HG03457 (cell line): ENCODE data around the gene ESR2.
"Not testable (repeated sequence)": the region's sequence is repeated elsewhere in the genome, so short reads cannot be mapped to it uniquely, and the experiment has no call there.

Experiments used
- ATAC-seq: cut with Tn5 transposase; IDR thresholded peaks from one replicate; pipeline ENCODE4 v1.9.1; 2021; ENCODE audit warnings: moderate number of reproducible peaks; ENCODE audit not compliant: unreplicated experiment

Gene ESR2

DNA sequence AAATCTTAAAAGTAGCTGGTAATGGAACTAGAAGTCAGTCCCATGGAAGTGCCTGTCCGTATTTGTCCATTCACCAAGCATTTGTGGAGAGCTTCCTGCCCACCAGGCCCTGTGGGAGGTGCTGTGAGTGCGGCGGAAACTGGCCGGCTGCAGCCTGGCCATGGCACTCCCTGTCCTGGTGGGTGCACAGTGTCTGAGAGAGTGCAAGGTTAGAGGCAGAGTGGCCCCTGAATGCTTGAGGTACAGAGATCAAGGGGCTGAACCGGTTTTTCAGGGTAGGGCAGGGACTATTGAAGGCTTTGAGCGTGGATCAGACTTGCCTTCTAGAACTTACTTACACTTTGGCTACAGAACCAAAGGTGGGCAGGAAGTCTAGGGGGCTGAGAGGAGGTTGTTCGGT is 92.9 kb downstream of the ESR2 start:
- no peak for ATAC-seq

DNA sequence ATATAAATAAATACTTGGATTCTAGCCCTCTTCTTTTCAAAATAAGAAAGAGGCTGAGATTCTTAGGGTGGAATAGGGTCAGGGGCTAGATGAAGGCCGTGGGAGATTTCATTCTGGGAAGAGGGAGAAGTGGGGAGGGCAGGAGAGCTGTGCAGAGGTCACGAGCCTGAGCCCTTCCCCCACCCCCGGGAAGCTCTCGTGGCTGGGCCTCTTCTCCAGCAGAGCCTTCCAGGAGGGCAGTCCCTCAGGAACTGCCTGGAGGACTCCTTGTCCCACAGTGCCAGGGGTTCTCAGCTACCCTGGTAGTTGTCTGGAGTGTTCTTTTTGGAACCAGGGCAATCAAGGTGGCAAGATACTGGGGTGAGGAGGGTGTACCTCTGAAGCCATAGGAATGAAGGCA is 94.0 kb downstream of the ESR2 start:
- no peak for ATAC-seq

DNA sequence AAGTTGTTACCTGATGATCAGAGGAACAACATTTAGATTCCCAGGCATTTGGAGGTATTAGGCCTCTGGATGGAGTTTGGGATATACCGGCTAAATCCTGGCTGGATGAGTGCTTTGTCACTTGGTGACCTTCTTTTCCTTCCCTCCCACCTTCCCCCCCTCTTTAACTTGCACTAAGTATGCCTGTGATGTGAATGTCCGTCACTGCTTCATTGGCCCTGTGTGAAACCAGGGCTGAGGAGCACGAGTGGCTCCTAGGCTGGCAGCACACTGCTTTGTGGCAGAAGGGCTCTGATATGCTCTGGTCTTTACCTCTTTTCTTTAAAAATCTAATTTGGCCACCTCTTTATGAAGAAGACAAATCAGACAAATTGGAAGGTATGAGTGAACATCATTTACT is 95.7 kb downstream of the ESR2 start:
- ATAC-seq = no peak

DNA sequence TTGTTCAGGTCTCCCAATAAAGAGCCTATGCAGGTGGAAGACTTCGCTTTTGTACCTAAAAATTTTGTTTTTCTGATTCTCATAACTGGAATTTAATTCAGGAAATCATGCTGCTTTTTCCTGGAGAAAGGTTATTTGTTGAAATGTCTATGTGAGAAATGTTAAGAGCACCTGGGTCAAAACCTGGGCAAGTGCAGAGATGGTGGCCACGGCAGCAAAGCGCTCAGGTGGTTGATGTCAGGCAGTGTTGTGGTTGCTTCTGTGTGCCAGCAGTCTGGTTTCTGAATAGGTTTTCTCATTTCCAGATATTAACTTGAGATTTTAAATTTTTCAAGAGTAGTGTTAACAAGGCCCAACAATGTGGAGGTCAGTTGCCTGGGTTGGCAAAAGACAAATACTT is 96.2 kb downstream of the ESR2 start:
- no peak for ATAC-seq

DNA sequence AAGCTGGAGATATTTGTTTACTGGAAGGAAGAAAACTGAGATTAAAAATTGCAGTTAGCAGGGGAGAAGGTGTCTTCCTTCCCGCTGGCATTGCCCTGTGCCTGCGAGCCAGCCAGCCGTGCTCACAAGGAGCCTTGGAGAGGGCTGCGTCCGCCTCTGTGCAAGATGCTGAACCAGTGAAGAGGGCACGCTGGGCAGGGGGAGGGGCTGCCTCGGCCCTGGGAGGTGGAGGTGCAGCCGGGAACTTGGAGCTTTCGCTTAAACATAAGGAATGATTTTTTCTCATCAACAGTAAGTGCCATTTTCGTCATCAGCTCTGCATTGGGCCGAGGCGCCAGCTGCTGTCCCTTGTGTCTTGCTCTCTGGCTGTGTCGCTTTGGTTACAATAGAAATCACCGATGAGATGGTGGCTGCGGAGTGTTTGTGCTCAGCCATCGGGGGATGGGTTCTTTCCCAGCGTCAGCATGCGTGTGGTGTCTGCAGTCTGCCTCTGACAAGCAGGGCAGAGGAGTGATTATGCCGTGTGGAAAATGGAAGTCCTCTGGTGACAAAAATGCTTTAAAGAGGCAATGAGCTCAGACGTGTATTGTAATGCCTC is 97.3 kb downstream of the ESR2 start:
- ATAC-seq = peak; percentile 49

DNA sequence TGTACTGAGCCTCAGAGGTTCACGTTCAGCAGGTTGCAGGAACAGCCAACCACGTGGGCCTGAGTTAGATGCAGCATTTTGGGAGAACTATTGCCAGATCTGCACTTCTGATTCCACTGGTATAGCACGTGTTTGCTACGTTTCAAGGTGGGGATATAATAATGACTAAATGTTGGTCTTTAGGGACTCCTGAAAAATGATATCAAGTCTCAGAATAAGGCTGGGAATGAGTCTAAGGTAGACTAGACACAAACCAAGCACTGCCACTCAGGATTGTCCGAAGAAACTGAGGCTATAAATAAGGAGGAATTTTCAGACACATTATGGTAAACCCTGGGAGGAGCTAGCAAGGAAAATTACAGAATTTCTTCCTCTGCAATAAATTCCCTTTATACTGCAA is 98.1 kb downstream of the ESR2 start:
- no peak for ATAC-seq

DNA sequence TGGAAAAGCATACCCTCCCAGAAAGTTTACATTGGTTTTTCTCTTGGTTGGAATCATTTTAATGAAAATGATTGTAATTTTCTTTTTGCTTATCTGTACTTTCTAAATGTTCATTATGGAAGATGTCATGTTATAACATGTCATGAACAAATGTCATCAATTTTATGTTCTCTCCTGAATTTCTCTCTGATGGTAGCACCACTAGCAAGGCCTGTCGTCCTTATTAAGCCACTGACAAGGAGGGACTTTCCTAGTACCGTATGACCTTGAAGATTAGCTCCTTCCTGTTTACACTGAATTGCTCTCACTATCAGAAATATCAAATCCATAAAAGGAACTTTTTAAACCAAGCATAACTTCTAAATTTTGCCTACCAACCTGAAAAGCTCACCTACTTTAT is 99.0 kb downstream of the ESR2 start:
- ATAC-seq = peak; percentile 48

DNA sequence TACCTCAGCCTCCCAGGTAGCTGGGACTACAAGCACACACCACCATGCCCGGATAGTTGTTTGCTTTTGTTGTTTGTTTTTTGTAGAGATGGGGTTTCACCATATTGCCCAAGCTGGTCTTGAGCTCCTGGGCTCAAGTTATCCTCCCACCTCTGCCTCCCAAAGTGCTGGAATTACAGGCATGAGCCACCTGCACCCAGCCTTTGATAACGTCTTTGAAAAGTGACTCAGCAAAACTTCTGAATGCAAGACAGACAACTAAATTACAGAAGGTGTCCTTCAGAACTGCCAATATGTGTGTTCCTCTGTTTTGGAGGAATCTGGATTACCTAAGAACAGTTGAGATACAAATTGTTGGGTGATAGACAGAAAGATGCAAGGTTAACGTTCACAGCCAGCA is 99.8 kb downstream of the ESR2 start:
- ATAC-seq = no peak

DNA sequence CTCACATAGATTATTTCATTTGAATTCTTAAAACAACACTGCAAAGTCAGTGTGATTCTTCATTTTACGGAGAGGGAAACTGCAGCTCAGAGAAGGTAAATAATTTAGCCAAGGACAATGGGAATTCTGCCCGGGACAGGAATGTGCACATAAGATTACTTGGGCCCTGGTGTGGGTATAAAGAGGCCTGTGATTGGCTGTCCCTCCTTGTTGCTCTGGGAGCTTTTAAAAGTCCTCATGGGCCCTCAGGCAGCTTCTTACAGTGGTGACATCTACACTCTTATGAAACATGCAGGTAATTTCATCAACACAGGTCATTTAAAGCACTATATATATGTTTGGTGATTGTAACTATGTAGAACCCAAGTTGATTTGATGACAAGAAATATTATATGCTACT is 100.3 kb downstream of the ESR2 start:
- ATAC-seq = no peak

DNA sequence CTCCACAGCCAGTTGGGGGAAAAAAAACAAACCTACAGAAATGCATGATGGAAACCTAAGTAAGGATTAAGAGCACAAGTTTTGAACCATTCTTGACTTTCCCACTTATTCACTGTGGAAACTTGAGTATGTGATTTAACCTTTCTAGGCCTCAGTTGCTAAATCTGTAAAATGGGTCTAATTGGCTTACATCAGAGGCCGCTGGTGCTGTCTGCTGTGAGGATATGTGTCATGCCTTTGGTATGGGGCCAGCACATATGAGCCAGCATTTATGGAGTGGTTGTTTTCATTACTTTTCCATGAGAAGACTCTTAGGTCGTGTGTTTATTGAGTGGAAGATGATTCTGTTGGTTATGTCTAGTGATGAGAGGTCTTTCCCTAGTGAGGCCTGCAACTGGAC is 102.4 kb downstream of the ESR2 start:
- no peak for ATAC-seq

DNA sequence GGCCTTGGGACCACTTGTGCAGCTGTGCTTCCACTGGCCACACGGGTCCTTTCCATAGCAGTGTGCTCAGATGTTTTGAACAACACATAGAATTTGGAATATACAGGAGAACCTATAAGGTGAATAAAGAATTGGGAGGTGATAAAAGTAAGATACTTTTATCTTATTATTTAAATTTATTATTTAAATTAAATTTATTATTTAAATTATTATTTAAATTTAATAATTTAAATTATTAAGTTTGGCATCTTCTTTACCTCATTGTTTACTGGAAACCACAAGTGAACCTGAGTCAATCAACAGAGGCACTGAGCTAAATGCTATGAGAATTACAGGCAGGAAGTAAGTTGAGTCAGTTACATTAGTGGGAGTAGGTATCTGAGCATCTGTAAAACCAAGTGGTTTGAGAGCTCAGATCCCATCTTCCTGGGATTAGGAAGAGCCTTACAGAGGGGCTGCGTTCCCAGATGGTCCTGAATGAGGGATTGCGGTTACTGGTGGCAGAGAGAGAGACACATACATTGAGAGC is 103.1 kb downstream of the ESR2 start:
- no peak for ATAC-seq

DNA sequence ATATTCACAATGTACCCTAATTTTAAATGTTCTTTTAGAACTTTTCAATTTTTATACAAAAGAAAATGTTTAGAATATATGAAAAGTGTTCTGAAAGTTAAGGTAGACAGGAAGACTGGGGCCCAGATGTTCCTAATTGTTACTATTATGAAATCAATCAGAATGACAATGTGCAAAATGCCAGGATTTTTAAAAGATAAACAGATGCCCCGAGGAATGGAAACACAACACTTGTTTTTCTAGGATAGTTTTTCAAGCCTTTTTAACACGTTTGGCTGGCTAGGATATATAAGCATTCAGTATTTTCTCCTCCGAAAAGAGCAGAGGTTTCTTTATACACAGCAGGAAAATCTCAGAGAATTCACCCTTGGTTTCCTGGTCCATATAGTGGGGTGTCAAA is 106.8 kb downstream of the ESR2 start:
- ATAC-seq = no peak

DNA sequence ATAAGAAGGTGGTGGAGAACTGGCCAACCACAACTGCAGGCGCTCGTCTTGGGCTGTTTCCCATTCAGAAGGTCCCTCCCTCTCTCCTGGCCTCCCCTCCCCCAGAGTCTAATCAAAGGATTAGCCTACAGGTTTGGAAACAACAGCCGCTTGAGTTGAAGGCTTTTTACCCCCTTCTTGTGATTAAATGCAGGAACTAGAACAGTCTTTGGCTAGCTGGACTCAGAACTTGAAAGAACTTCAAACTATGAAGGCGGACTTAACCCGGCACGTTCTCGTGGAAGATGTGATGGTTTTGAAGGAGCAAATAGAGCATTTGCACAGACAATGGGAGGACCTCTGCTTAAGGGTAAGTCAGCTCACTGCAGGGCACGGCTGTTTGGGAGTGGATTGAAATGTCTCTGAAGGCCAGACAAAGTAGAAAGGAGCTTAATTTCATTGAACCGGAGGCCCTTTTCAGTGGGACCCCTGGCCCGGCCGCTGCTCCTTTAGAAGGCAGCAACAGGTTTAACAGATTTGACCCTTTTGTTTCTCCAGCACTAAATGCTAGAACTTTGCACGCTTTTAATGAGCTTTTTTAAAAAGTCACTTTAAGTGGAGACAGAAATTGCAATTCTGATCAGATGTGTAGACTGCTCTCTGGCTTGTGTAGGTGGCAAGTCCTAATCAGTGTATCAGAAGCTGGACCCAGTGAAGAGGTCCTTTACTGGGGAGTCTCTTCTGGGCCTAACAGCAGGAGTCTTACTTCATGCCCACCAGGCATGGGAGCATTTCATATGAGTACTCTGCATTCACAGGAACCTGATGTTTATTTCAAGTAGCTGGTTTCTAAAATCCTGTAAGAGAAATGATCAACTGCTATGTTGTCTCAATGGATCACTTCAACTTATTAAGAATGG is 107.7 kb downstream of the ESR2 start:
- no peak for ATAC-seq

DNA sequence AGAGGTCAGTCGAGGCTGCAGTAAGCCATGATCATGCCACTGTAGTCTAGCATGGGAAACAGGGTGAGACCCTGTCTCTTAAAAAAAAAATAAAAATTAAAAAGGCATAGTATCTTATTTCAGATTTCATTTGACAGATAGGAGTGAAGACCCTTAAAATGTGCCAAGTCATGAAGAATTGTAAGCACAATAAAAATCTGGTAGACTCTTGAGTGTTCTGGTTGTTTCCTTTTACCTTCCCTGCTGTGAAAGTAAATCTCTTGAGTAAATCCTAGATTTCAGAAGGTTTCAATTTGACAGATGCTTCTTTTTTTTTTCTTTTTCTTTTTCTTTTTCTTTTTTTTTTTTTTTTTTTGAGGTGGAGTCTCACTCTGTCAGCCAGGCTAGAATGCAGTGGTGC is 109.0 kb downstream of the ESR2 start:
- no peak for ATAC-seq

DNA sequence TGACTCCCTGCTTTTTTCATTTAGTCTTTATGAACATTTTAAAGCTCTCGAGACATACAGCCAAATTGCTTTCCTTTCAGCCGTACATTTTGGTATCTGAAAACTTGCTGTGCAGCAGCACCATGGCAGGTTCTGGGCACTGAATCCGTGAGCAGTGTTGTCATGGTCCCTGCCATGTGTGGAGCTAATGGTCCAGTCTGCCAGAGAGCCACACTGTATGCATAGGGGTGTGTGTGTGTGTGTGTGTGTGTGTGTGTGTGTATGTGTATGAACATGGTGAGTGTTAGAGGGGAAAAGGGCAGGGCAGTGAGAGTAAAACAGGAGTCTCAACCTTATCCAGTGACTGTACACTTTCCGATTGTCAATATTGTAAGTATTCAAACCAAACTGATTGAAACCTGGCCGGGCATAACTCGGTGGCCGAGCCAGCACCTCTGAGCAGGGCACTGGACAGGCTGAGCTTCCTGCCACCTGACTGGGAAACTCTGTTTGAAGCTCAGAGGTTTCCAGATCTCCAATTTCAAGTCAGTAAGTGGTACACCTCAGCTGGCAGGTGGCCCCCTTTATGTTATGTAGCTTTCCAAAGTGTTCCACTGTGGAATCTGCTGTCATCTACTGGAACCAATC is 110.0 kb downstream of the ESR2 start:
- no peak for ATAC-seq

DNA sequence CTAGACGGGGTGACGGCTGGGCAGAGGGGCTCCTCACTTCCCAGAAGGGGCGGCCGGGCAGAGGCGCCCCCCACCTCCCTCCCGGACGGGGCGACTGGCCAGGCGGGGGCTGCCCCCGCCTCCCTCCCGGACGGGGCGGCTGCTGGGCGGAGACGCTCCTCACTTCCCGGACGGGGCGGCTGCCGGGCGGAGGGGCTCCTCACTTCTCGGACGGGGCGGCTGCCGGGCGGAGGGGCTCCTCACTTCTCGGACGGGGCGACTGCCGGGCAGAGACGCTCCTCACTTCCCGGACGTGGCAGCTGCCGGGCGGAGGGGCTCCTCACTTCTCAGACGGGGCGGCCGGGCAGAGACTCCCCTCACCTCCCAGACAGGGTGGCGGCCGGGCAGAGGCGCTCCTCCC is 111.3 kb downstream of the ESR2 start:
- not testable (repeated sequence) for ATAC-seq

DNA sequence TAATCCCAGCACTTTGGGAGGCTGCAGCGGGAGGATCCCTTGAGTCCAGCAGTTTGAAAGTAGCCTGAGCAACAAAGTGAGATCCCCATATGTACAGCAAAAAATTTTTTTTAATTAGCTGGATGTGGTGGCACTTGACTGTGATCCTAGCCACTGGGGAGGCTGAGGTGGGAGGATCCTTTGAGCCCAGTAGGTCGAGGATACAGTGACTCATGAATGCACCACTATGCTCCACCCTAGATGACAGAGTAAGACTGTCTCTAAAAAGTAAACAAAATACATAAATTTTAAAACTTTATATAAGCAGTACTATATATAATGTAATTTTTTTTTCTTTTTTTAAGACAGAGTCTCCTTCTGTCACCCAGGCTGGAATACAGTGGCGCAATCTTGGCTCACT is 115.4 kb downstream of the ESR2 start:
- no peak for ATAC-seq

DNA sequence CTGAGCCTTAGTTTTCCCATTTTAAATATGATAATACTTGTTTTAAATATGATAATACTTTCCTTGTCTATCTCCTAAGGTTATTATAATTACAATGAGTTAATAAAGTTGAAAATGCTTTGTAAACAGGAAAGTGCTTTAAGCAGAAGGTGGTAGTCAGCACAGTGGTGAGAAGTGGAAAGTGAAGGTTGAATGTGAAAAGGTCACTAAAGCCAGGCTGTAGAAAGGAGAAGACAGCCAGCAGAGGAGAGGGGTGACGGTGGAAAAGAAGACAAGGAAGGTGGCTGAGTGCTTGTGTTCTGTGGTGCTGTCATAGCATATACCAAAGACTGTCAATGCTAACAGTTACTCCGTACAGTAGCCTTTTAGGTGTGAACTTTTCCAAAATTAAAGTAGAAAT is 117.8 kb downstream of the ESR2 start:
- no peak for ATAC-seq

DNA sequence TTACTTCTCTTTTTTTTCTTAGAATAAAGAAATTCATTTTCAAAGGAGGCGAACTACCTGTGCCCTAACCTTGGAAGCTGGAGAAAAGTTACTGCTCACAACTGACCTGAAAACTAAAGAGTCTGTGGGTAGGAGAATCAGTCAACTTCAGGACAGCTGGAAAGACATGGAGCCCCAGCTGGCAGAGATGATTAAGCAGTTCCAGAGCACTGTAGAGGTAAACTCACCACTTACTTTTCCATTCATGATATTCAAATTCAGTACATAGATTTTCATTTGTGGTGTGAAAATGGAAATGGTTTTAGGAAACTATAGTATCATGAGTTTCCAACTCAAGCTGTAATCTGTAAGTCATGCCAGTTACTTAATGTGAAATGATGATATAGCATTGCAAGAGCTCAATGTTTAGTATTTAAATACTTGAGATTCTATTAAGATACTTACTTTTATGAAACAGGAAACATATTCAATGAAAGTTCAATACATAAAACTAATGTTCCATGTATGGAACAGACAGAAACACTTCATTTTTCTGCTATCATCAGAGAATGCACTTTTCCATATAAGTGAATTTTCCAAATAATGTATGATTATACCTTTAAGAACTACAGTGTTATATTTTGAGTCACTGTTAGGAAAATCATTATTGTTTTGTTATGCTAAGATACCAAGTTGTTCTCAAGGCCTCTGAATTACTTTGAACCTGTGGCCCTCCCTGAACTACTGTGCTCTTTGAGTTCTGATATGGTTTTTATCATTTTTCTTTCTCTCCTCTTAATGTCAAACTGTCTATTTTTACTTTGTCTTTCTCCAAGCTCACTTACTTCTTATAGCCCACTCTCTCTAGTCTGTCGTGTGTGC is 119.0 kb downstream of the ESR2 start:
- no peak for ATAC-seq

DNA sequence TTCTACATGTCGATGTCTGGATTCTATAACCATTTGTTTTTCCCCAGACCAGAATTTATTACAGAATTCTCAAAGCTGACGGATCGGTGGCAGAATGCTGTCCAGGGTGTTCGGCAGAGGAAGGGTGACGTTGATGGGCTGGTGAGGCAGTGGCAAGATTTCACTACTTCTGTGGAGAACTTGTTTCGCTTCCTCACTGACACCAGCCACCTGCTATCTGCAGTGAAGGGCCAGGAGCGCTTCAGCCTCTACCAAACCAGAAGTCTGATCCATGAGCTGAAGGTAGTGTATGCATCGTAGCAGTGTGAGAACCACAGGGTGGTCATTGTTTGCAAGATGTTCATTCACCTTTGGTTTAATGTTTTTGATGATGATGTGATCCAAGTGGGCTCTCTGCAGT is 124.0 kb downstream of the ESR2 start:
- ATAC-seq = no peak

DNA sequence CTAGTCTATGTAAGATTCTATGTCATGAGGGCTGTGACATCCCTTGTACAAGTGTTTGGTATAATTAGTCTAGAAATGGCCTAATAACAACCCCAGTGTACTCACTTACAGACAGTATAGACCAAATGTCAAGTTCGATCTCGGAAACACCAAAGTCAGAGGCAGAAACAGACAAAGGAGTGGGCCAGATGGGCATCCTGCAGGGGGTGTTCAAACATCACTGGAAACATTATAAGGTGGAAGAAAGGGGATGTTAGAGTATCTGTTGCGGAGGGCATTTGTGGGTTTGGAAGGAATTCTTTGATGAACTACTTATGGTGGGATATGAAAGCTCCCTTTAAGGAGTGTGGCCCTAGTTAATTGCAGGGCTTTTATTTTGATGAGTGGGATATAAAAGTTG is 134.6 kb downstream of the ESR2 start:
- no peak for ATAC-seq
